Thymus (tissue), 11 donors: ENCODE data around the gene RHBDF1. TPM values are rescaled to one million over a fixed set of nuclear protein-coding genes. Genes with fewer than 3 reads are reported as not detected.
A peak's percentile ranks its signal among the peaks of the same experiment; 100 is the strongest.
"Not testable (repeated sequence)": the region's sequence is repeated elsewhere in the genome, so short reads cannot be mapped to it uniquely, and the experiment has no call there.

ENCODE experiments used
- DNase-seq, 9 donors: peaks; one replicate each; pipeline ENCODE4 v3.0.0-alpha.2; 2013; ENCODE audit warnings: low spot score in 9 of 9, low read depth in 6 of 9, missing footprints in 1 of 9
- H3K27ac ChIP-seq, 2 donors: one replicate each; pipeline ENCODE4 v1.5.1; 2013; ENCODE audit warnings: control low read depth in 1 of 2, low read depth in 1 of 2, low read length in 1 of 2, mild to moderate bottlenecking in 1 of 2, moderate library complexity in 1 of 2
- H3K27me3 ChIP-seq, 2 donors: one replicate each; pipeline ENCODE4 v1.5.1; 2013; ENCODE audit warnings: low read length in 1 of 2; ENCODE audit not compliant: control insufficient read depth in 2 of 2, insufficient read depth in 1 of 2
- H3K36me3 ChIP-seq, 2 donors: one replicate each; pipeline ENCODE4 v1.5.1; 2013; ENCODE audit warnings: low read length in 1 of 2, mild to moderate bottlenecking in 1 of 2, moderate library complexity in 1 of 2; ENCODE audit not compliant: control insufficient read depth in 2 of 2, insufficient read depth in 2 of 2
- H3K4me1 ChIP-seq, 2 donors: one replicate each; pipeline ENCODE4 v1.5.1; 2013; ENCODE audit warnings: low read length in 2 of 2; ENCODE audit not compliant: control insufficient read depth in 2 of 2, insufficient read depth in 2 of 2
- H3K4me3 ChIP-seq, 2 donors: one replicate each; pipeline ENCODE4 v1.5.1; 2013; ENCODE audit warnings: low read length in 2 of 2, control low read depth in 1 of 2, mild to moderate bottlenecking in 1 of 2
- H3K9me3 ChIP-seq, 2 donors: one replicate each; pipeline ENCODE4 v1.5.1; 2013; ENCODE audit warnings: low read length in 1 of 2, mild to moderate bottlenecking in 1 of 2; ENCODE audit not compliant: control insufficient read depth in 2 of 2, insufficient read depth in 1 of 2
- WGBS: extraction: QIAGEN DNeasy Blood & Tissue Kit; methylation state at CpG from one replicate; pipeline ENCODE4 v1.1.7; 2013; 5-methylcytosine and 5-hydroxymethylcytosine counted together
- polyA plus RNA-seq: library from polyadenylated mRNA; stranded (reverse); fragments of 200-250 nt; gene quantifications from one replicate; pipeline ENCODE4 v1.2.3, GENCODE V29; 2013
- total RNA-seq: library from RNA; stranded (reverse); fragments of 120-200 nt; gene quantifications from one replicate; pipeline ENCODE4 v1.2.4, GENCODE V29; 2013
- donor health status: healthy.

The RHBDF1 gene
- total and polyA plus RNA-seq, 2 donors: 1.9 to 10.7 TPM

DNA sequence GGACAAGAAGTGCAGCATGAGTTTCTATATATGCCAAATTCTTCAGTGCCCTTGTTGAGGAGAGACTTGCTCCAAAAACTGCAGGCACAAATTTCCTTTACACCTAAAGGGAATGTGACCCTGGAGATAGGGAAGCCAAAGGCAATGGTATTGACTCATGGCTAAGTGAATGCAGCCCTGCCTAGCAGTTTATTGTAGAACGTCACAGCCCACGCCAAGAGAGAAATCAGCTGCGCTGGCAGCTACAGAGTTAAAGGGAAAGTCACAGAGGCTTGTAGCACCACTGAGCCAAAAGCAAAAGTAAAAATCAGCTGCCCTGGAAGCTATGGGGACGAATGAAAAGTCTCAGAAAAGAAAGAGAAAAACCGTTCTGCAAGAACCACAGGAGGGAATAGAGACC lies 29.1 kb downstream of the RHBDF1 start:
- H3K4me3 ChIP-seq: no peak overlapping the region
- no peak for DNase-seq
- H3K4me1 ChIP-seq: peaks cover 9 to 11% of the 10 kb centered on the region in 2 donors
- no peaks in the 10 kb centered on the region for H3K27me3 ChIP-seq
- H3K36me3 ChIP-seq: peaks cover 35 to 37% of the 10 kb centered on the region in 2 donors
- H3K9me3 ChIP-seq: no peaks in the 10 kb centered on the region
- H3K27ac ChIP-seq: peak overlapping the region in 1 of 2 donors; percentile 18
- WGBS: 87% methylated on average over 5 of the region's 5 CpGs

DNA sequence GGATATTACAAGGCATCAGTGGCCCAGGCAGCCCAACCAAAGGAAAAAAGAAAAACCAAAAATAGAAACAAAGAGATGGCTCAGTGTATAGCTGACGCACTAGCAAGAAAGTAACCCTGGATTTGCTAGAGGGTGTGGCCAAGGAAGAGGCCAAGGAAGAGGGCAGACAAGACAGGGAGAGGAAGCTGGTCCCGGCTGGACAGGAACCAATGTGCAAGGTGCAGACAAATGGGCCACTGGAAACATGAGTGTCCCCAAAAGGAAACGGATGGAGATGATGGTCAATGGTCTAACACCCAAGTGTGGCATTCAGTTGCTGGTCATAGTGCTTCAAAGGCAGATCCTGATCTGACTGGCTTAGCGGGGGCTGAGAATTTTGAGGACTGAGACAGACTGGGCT lies 29.7 kb downstream of the RHBDF1 start:
- WGBS: 97% methylated on average over 4 of the region's 4 CpGs
- H3K4me3 ChIP-seq: no peak overlapping the region
- H3K9me3 ChIP-seq: no peaks in the 10 kb centered on the region
- H3K4me1 ChIP-seq: peaks cover 10 to 16% of the 10 kb centered on the region in 2 donors
- peaks cover 35 to 37% of the 10 kb centered on the region in 2 donors for H3K36me3 ChIP-seq
- no peak overlapping the region for H3K27ac ChIP-seq
- H3K27me3 ChIP-seq: no peaks in the 10 kb centered on the region
- no peak for DNase-seq

DNA sequence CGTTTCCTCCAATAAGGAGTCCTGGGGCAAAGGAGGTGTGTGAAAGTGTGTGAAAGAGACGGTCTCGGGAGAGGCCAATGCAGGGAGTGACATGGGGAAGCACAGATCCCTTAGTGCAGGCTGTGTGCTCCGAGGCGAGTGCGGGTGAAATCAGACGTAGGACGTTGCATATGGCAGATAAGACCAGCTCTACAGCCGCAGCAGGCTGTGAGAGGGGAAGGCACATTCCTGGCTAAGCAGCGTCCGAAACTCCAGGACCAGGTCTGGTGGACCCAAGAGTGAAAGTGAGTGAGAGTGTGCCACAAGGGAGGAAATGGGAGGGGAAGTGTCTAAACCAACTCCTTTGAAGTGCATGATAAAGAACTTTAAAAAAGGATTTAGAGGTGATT lies 30.4 kb downstream of the RHBDF1 start:
- 92% methylated on average over 11 of the region's 11 CpGs for WGBS
- Histone ChIP-seq H3K4me3 (no peak overlapping the region), H3K9me3 (no peaks in the 10 kb centered on the region), H3K4me1 (peaks cover 10 to 18% of the 10 kb centered on the region in 2 donors), H3K27ac (no peak overlapping the region), H3K27me3 (no peaks in the 10 kb centered on the region), H3K36me3 (peaks cover 31 to 33% of the 10 kb centered on the region in 2 donors)
- DNase-seq: no peak

DNA sequence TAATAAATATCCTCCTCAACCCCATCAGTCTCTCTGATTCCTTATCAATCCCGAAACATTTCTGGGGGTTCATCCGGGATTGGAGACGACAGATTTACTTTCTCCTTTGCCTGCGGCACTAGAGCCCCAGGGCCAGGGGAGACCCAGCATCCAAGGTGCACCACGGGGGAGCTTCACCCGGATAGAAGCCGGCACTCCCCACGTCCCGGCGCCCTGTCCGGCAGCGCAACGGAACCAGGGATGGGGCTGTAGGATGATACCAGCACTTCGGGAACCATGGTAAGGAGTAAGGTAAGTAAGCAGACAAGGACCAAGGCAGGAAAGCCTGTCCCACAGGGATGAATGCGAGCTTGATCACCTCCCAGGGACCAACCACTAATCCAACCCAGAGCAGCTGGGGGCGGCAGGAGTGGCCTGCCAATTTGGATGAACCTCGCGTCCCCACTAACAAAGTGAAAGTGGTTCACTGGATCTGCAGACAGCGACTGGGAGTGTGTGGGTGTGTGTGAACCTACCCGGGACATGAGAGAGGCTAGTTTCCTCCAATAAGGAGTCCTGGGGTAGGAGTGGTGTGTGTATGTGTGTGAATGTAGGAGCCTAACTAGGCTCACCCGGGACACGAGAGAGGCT lies 30.9 kb downstream of the RHBDF1 start:
- Histone ChIP-seq H3K4me1 (peaks cover 10 to 18% of the 10 kb centered on the region in 2 donors), H3K27ac (no peak overlapping the region), H3K36me3 (peaks cover 30 to 32% of the 10 kb centered on the region in 2 donors), H3K27me3 (no peaks in the 10 kb centered on the region), H3K9me3 (no peaks in the 10 kb centered on the region), H3K4me3 (no peak overlapping the region)
- no peak for DNase-seq
- 98% methylated on average over 22 of the region's 22 CpGs for WGBS

DNA sequence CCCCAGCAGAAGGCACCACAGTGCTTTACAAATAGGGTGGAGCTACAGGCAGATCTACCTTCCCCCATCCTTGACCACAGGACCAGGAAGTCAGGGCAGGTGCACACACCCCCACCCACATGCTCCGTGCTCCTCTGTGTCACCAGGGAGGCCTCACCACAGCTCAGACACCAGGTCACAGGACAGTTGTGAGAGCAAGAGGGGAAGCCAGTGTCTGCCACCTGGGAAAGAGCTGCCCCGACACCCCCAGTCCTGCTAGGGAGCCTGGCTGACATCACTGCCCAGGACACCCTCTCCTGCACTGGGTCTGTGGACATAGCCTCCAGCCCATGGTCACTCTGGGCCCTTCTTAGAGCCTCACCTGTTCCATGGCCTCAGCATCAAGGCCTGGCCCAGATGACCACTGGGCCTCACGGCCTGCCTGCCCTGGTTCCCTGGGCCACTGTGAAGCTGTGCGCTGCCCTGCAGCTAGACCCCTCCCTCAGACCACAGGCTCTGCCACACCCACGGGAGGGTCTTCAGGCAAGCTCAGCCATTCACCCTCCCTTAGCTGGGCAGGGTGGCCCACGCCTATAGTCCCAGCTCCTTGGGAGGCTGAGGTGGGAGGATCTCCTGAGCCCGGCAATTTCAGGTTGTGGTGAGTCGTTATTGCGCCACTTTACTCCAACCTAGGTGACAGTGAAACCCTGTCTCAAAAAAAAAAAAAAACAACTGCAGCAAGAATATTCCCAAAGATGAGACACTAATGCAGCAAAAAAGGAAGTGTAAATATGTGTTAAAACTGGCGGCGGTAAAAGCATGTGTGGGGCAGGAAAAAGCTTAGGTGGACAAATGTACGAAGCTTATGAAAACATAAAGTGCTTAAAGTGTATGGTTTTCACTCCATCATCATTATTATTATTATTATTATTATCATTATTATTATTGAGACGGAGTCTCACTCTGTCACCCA lies 33.2 kb downstream of the RHBDF1 start:
- no peaks in the 10 kb centered on the region for H3K27me3 ChIP-seq
- H3K4me1 ChIP-seq: peaks cover 10 to 30% of the 10 kb centered on the region in 2 donors
- no peak overlapping the region for H3K4me3 ChIP-seq
- H3K36me3 ChIP-seq: peaks cover 16 to 20% of the 10 kb centered on the region in 2 donors
- no peak overlapping the region for H3K27ac ChIP-seq
- 76% methylated on average over 13 of the region's 13 CpGs for WGBS
- H3K9me3 ChIP-seq: no peaks in the 10 kb centered on the region
- DNase-seq: peak in 6 of 9 donors; percentile 2 to 58 (median 28)

DNA sequence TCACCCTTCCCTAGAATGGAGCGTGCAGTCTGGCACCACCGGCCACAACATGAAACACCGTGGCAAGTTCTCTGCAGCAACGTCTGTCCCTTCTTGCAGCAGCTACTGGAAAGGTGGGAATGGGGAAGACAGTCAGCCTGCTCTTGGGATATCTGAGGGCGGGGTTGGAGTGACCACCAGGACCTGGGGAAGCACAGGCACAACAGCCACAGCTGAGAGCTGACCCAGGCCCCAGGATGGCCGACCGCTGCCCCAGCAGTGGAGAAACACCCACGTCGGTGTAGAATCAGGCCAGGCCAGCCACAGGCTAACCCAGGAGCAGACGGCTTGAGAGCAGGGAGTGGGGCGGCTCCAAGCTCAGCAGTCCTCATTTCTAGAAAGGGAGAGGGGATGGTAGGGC lies 34.2 kb downstream of the RHBDF1 start:
- not testable (repeated sequence) for DNase-seq, H3K4me3 ChIP-seq, H3K27me3 ChIP-seq, H3K27ac ChIP-seq, H3K9me3 ChIP-seq
- Histone ChIP-seq H3K36me3 (peaks cover 11 to 13% of the 10 kb centered on the region in 2 donors), H3K4me1 (peaks cover 10 to 35% of the 10 kb centered on the region in 2 donors)
- 81% methylated on average over 11 of the region's 11 CpGs for WGBS

DNA sequence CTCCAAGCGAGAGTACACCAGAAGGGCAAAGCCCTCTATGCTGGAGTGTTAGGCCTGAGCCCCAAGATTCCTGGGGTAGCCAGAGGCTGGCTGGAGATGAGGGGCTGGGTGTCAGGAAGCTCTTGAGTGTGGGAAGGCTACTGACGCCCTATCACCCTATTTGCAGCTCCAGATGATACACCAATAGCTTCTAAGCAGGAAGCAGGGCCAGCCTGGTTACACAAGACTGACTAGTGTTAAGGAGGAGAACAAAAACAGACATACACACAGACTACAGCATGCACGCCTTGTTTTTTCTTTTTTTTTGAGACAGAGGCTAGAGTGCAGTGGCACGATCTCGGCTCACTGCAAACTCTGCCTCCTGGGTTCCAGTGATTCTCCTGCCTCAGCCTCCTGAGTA lies 34.9 kb downstream of the RHBDF1 start:
- no peak for DNase-seq
- Histone ChIP-seq H3K27ac (no peak overlapping the region), H3K4me3 (no peak overlapping the region), H3K36me3 (peaks cover 4 to 9% of the 10 kb centered on the region in 2 donors), H3K9me3 (no peaks in the 10 kb centered on the region), H3K4me1 (peaks cover 10 to 35% of the 10 kb centered on the region in 2 donors), H3K27me3 (no peaks in the 10 kb centered on the region)
- WGBS: 93% methylated on average over 5 of the region's 5 CpGs

DNA sequence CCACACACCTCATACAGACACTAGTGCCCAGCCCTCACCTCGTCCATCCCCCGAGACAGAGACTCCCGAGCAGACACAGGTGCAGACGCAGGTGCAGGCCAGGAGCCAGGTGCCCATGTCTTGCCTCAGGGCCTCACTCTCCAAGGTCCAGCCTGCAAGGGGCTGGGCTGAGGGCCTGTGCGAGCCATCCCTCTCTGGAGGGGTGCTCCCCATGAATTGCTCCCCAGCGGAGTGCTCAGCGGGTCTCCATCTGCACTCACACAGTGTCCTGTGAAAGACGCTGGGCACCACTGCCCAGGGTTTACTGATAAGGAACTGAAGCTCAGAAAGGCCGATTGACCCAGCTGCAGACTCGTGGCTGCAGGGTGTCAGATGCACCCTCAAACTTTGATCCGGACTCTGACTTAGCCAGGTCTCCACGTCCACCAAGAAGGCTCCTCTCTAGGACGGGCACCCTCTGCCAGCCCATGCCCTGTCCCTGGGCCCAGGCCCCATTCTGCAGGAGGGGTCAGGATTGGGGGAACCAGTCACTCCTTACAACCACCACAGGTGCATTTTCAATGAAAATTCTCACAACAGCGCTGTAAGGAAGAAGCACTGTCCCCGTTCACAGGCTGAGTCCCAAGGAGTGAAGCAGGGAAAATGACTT lies 36.0 kb downstream of the RHBDF1 start:
- WGBS: 94% methylated on average over 15 of the region's 15 CpGs
- peaks cover 10 to 35% of the 10 kb centered on the region in 2 donors for H3K4me1 ChIP-seq

More for the DNA sequence above, 36.0 kb downstream of the RHBDF1 start:
- no peaks in the 10 kb centered on the region for H3K36me3 ChIP-seq
- no peak overlapping the region for H3K4me3 ChIP-seq
- H3K9me3 ChIP-seq: no peaks in the 10 kb centered on the region
- no peak overlapping the region for H3K27ac ChIP-seq
- no peaks in the 10 kb centered on the region for H3K27me3 ChIP-seq
- DNase-seq: no peak
